HepG2 (cell line): ENCODE measurements around the gene ANKRD31. TPM values are rescaled to one million over a fixed set of nuclear protein-coding genes. Genes with fewer than 3 reads are reported as not detected.

Source experiments
- DNMT1 ChIP-seq: sonication (generic); formaldehyde crosslinking; IDR thresholded peaks from 2 replicates; pipeline ENCODE4 v1.5.1; 2020; ENCODE audit warnings: mild to moderate bottlenecking, missing genetic modification reagents
- HDAC1 ChIP-seq: sonication (generic); formaldehyde crosslinking; IDR thresholded peaks from 2 replicates; pipeline ENCODE4 v1.5.1; 2020; ENCODE audit warnings: mild to moderate bottlenecking, missing genetic modification reagents
- NR1H2 ChIP-seq: sonication (generic); formaldehyde crosslinking; IDR thresholded peaks from 2 replicates; pipeline ENCODE4 v1.8.1; 2022; ENCODE audit warnings: low read depth, missing genetic modification reagents, borderline replicate concordance
- NR2F1 ChIP-seq, 2 experiments: fragments of 450-650 bp in 1 of 2; formaldehyde crosslinking in 1 of 2; IDR thresholded peaks; 2 replicates each; pipeline versions ENCODE4 v1.5.0 to v1.6.1; 2016 to 2020; ENCODE audit warnings: mild to moderate bottlenecking in 1 of 2, missing compliant biosample characterization in 1 of 2, missing genetic modification reagents in 1 of 2, moderate library complexity in 1 of 2
- PRMT3 ChIP-seq: sonication (generic); formaldehyde crosslinking; IDR thresholded peaks from 2 replicates; pipeline ENCODE4 v1.8.1; 2022; ENCODE audit warnings: low read depth, mild to moderate bottlenecking, moderate library complexity, missing genetic modification reagents, borderline replicate concordance
- ZBTB7A ChIP-seq: sonication (generic); formaldehyde crosslinking; IDR thresholded peaks from 2 replicates; pipeline ENCODE4 v1.8.0; 2022; ENCODE audit warnings: mild to moderate bottlenecking, missing genetic modification reagents
- ZFP36L2 ChIP-seq: sonication (generic); formaldehyde crosslinking; IDR thresholded peaks from 2 replicates; pipeline ENCODE4 v1.4.0; 2020; ENCODE audit warnings: missing genetic modification reagents
- ZMYM3 ChIP-seq: sonication (generic); formaldehyde crosslinking; IDR thresholded peaks from 2 replicates; pipeline ENCODE4 v1.5.1; 2020; ENCODE audit warnings: mild to moderate bottlenecking, missing genetic modification reagents
- ZNF160 ChIP-seq: sonication (generic); formaldehyde crosslinking; IDR thresholded peaks from 2 replicates; pipeline ENCODE4 v1.8.0; 2022; ENCODE audit warnings: mild to moderate bottlenecking, inconsistent platforms, missing genetic modification reagents
- ZNF318 ChIP-seq: sonication (generic); formaldehyde crosslinking; IDR thresholded peaks from 2 replicates; pipeline ENCODE4 v1.4.0; 2020; ENCODE audit warnings: mild to moderate bottlenecking, missing genetic modification reagents
- ZNF543 ChIP-seq: sonication (generic); formaldehyde crosslinking; IDR thresholded peaks from 2 replicates; pipeline ENCODE4 v1.4.0; 2020; ENCODE audit warnings: mild to moderate bottlenecking, missing genetic modification reagents
- ZNF629 ChIP-seq: sonication (generic); formaldehyde crosslinking; conservative IDR thresholded peaks from 2 replicates; pipeline ENCODE4 v1.5.0; 2020; ENCODE audit warnings: missing genetic modification reagents
- ZSCAN29 ChIP-seq: sonication (generic); formaldehyde crosslinking; conservative IDR thresholded peaks from 2 replicates; pipeline ENCODE4 v1.4.0; 2020; ENCODE audit warnings: mild to moderate bottlenecking, missing genetic modification reagents
- polyA plus RNA-seq, 8 experiments: library from polyadenylated mRNA; depleted of rRNA in 3 of 8; stranded (reverse) in 7 of 8; unstranded in 1 of 8; fragments of >200 nt; fragmentation: Illumina TruSeq in 4 of 8; extraction: Trizol in 4 of 8; gene quantifications; 2 replicates each; pipeline versions ENCODE4 v1.2.1 to v1.2.3, GENCODE V29; 2011 to 2016; ENCODE audit warnings: low read depth in 4 of 8, missing spikeins in 1 of 8, mixed read lengths in 1 of 8; ENCODE audit not compliant: insufficient read depth in 1 of 8
- total RNA-seq, 5 experiments: library from RNA; depleted of rRNA; stranded (reverse); fragments of >200 nt; fragmentation: Illumina TruSeq; extraction: Trizol; gene quantifications; 2 replicates each; pipeline ENCODE4 v1.2.3, GENCODE V29; 2016; ENCODE audit warnings: low read depth in 1 of 5
- TF ChIP-seq, protein P1 (sequence below): sonication (generic); formaldehyde crosslinking; IDR thresholded peaks from 2 replicates; pipeline ENCODE4 v1.5.1; 2020; ENCODE audit warnings: missing genetic modification reagents, mild to moderate bottlenecking, borderline replicate concordance

ANKRD31 gene
- total and polyA plus RNA-seq, 2 of the 13 experiments (the other 11 are each of a cell fraction or from before 2014, with no cell fraction given): 0.01 to 0.09 TPM

GRCh38 chr5:75199946-75200345 lies 36.7 kb downstream of the ANKRD31 start (continued):
- TF ChIP-seq ZNF318 (CRISPR knock-in tag): no peak
- no peak for TF ChIP-seq PRMT3 (CRISPR knock-in tag)
- no peak for TF ChIP-seq ZFP36L2 (CRISPR knock-in tag)
- no peak for TF ChIP-seq NR2F1 (CRISPR knock-in tag; IDR thresholded peaks at IDR 0.05)
- TF ChIP-seq ZNF160 (CRISPR knock-in tag): no peak
- TF ChIP-seq, protein P1, sequence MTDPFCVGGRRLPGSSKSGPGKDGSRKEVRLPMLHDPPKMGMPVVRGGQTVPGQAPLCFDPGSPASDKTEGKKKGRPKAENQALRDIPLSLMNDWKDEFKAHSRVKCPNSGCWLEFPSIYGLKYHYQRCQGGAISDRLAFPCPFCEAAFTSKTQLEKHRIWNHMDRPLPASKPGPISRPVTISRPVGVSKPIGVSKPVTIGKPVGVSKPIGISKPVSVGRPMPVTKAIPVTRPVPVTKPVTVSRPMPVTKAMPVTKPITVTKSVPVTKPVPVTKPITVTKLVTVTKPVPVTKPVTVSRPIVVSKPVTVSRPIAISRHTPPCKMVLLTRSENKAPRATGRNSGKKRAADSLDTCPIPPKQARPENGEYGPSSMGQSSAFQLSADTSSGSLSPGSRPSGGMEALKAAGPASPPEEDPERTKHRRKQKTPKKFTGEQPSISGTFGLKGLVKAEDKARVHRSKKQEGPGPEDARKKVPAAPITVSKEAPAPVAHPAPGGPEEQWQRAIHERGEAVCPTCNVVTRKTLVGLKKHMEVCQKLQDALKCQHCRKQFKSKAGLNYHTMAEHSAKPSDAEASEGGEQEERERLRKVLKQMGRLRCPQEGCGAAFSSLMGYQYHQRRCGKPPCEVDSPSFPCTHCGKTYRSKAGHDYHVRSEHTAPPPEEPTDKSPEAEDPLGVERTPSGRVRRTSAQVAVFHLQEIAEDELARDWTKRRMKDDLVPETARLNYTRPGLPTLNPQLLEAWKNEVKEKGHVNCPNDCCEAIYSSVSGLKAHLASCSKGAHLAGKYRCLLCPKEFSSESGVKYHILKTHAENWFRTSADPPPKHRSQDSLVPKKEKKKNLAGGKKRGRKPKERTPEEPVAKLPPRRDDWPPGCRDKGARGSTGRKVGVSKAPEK (CRISPR knock-in tag): no peak
- TF ChIP-seq ZBTB7A (CRISPR knock-in tag): no peak
- TF ChIP-seq ZNF629 (CRISPR knock-in tag): no peak
- TF ChIP-seq ZSCAN29 (CRISPR knock-in tag): no peak
- no peak for TF ChIP-seq HDAC1
- no peak for TF ChIP-seq ZNF543 (CRISPR knock-in tag)
- no peak for TF ChIP-seq ZMYM3 (CRISPR knock-in tag)
- no peak for TF ChIP-seq DNMT1 (CRISPR knock-in tag)
- no peak for TF ChIP-seq NR1H2 (CRISPR knock-in tag)
